ENCODE results near the gene EXOSC10. TPM values are rescaled to one million over a fixed set of nuclear protein-coding genes. Genes with fewer than 3 reads are reported as not detected.
"Not testable (repeated sequence)": the region's sequence is repeated elsewhere in the genome, so short reads cannot be mapped to it uniquely, and the experiment has no call there.

The EXOSC10 gene
- total RNA-seq, 1 experiment from 2014 or later: 72.0 TPM

GRCh38 chr1:11019971-11020370 is 79.7 kb downstream of the EXOSC10 start:
- H3K27ac ChIP-seq (ENCODE audit: low read length): no peak overlapping the region
- no peak overlapping the region for H3K4me2 ChIP-seq (ENCODE audit: low read depth, low read length, poor library complexity, severe bottlenecking)
- H3K9ac ChIP-seq (ENCODE audit: low read length): no peak overlapping the region
- peaks cover 27% of the 10 kb centered on the region for H4K20me1 ChIP-seq (ENCODE audit: insufficient read depth, low read depth, low read length)
- H3K9me3 ChIP-seq (ENCODE audit: low read length): no peaks in the 10 kb centered on the region
- H3K9me2 ChIP-seq (replicated peaks; ENCODE audit: insufficient read depth, low read length): no peaks in the 10 kb centered on the region
- H2AFZ ChIP-seq (ENCODE audit: low read length): no peak overlapping the region
- DNase-seq: no peak
- H3K36me3 ChIP-seq (ENCODE audit: insufficient read depth, low read length): peaks cover 62% of the 10 kb centered on the region
- no peak overlapping the region for H3K4me3 ChIP-seq (ENCODE audit: low read length)
- H3K4me1 ChIP-seq (ENCODE audit: low read length): no peaks in the 10 kb centered on the region
- no peaks in the 10 kb centered on the region for H3K27me3 ChIP-seq (ENCODE audit: low read length)
- H3K79me2 ChIP-seq (ENCODE audit: low read length): peaks cover 16% of the 10 kb centered on the region

GRCh38 chr1:11019358-11019757 is 80.3 kb downstream of the EXOSC10 start:
- peaks cover 33% of the 10 kb centered on the region for H4K20me1 ChIP-seq (ENCODE audit: insufficient read depth, low read depth, low read length)
- peaks cover 23% of the 10 kb centered on the region for H3K79me2 ChIP-seq (ENCODE audit: low read length)
- H3K36me3 ChIP-seq (ENCODE audit: insufficient read depth, low read length): peaks cover 62% of the 10 kb centered on the region
- not testable (repeated sequence) for H3K4me3 ChIP-seq (ENCODE audit: low read length); H3K9ac ChIP-seq (ENCODE audit: low read length); H3K9me2 ChIP-seq (replicated peaks; ENCODE audit: insufficient read depth, low read length); H2AFZ ChIP-seq (ENCODE audit: low read length); H3K4me1 ChIP-seq (ENCODE audit: low read length); H3K27me3 ChIP-seq (ENCODE audit: low read length); H3K27ac ChIP-seq (ENCODE audit: low read length); H3K4me2 ChIP-seq (ENCODE audit: low read depth, low read length, poor library complexity, severe bottlenecking); H3K9me3 ChIP-seq (ENCODE audit: low read length); DNase-seq

Other genes starting within 250 kb of the EXOSC10 start
- gene TARDBP, start 87.2 kb downstream of the EXOSC10 start, total RNA-seq (2014; rRNA removed; shearing (Covaris generic); ENCODE audit: low replicate concordance): 63.8 and 98.8 TPM in 2 replicates
- not detected in 2 replicates for gene MASP2, start 52.6 kb downstream of the EXOSC10 start, total RNA-seq (2014; rRNA removed; shearing (Covaris generic); ENCODE audit: low replicate concordance)
- 50.3 and 54.0 TPM in 2 replicates for gene SRM, start 39.9 kb downstream of the EXOSC10 start, total RNA-seq (2014; rRNA removed; shearing (Covaris generic); ENCODE audit: low replicate concordance)
- gene ANGPTL7, start 89.5 kb upstream of the EXOSC10 start, total RNA-seq (2014; rRNA removed; shearing (Covaris generic); ENCODE audit: low replicate concordance): not detected in 2 replicates
- 36.4 and 50.1 TPM in 2 replicates for gene MTOR, start 162.7 kb upstream of the EXOSC10 start, total RNA-seq (2014; rRNA removed; shearing (Covaris generic); ENCODE audit: low replicate concordance)
- gene UBIAD1, start 173.3 kb upstream of the EXOSC10 start, total RNA-seq (2014; rRNA removed; shearing (Covaris generic); ENCODE audit: low replicate concordance): 10.4 and 12.2 TPM in 2 replicates

Data from Karpas-422 (cell line).